Measurements from ENCODE around the gene ARL3.

GRCh38 chr10:102668326-102669107, 45.7 kb downstream of the ARL3 start:
- TF ChIP-seq, protein P1, sequence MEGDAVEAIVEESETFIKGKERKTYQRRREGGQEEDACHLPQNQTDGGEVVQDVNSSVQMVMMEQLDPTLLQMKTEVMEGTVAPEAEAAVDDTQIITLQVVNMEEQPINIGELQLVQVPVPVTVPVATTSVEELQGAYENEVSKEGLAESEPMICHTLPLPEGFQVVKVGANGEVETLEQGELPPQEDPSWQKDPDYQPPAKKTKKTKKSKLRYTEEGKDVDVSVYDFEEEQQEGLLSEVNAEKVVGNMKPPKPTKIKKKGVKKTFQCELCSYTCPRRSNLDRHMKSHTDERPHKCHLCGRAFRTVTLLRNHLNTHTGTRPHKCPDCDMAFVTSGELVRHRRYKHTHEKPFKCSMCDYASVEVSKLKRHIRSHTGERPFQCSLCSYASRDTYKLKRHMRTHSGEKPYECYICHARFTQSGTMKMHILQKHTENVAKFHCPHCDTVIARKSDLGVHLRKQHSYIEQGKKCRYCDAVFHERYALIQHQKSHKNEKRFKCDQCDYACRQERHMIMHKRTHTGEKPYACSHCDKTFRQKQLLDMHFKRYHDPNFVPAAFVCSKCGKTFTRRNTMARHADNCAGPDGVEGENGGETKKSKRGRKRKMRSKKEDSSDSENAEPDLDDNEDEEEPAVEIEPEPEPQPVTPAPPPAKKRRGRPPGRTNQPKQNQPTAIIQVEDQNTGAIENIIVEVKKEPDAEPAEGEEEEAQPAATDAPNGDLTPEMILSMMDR (IDR thresholded peaks at IDR 0.05; ENCODE audit: low read depth, low read length) = no peak
- no peak for TF ChIP-seq POLR2A (IDR thresholded peaks at IDR 0.05; ENCODE audit: extremely low read depth, insufficient read length)

All from NB4 (cell line).